Rectal smooth muscle tissue (tissue), 1 donor: ENCODE results near the gene NOL6.

Experiments used
- H3K27ac ChIP-seq: one replicate; pipeline ENCODE4 v1.7.0; 2013; ENCODE audit warnings: low read depth, low read length, inconsistent platforms
- H3K27me3 ChIP-seq: one replicate; pipeline ENCODE4 v1.7.0; 2013; ENCODE audit warnings: low read length; ENCODE audit not compliant: control insufficient read depth, insufficient read depth
- H3K36me3 ChIP-seq: one replicate; pipeline ENCODE4 v1.7.0; 2013; ENCODE audit warnings: low read length; ENCODE audit not compliant: control insufficient read depth, insufficient read depth
- H3K4me1 ChIP-seq: one replicate; pipeline ENCODE4 v1.7.0; 2013; ENCODE audit warnings: low read length; ENCODE audit not compliant: control insufficient read depth, insufficient read depth
- H3K4me3 ChIP-seq: one replicate; pipeline ENCODE4 v1.7.0; 2013; ENCODE audit warnings: low read length
- H3K9ac ChIP-seq: one replicate; pipeline ENCODE4 v1.7.0; 2013; ENCODE audit warnings: low read length

NOL6 gene

DNA sequence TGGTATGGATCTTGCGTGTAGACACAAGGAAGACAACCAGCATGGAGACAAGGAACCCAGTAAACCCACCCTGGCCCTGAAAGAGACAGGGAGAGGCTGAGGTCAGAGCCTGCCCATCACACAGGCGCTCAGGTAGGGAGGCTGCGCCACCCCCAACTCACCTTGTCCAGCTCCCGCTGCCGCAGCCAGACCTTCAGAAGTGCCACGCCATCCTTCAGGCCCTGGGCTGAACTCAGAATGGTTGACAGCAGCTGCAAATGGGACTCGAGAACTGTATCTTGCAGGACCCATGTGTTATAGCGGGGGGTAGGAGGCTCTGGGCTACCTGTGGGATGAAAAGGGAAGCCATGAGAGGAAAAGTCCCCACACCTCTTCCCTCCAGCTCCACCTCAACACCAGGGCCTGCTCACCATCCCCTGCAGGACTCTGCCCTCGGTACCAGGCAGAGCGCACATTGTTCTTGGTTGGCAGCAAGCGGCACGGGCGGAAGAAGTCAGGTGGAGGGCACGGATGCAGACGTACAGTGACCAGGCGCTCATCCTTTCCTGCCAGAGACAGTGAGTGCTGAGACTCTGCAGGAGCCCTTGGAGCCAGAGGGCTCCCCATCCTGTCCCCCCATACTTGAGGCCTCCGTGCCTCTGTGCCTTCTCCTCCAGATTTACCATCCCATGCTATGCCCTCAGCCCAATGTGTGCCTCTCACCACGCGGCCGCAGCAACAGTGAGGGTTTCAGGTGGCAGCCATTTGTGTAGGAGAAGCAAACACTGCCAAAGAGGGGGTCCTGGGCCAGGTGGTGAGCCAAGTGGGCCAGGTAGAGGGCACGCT is 4.7 kb downstream of the NOL6 start:
- Histone ChIP-seq H3K4me3 (no peak overlapping the region), H3K27ac (no peak overlapping the region), H3K9ac (no peak overlapping the region), H3K36me3 (peaks cover 60% of the 10 kb centered on the region), H3K4me1 (peaks cover 7% of the 10 kb centered on the region), H3K27me3 (no peaks in the 10 kb centered on the region)

DNA sequence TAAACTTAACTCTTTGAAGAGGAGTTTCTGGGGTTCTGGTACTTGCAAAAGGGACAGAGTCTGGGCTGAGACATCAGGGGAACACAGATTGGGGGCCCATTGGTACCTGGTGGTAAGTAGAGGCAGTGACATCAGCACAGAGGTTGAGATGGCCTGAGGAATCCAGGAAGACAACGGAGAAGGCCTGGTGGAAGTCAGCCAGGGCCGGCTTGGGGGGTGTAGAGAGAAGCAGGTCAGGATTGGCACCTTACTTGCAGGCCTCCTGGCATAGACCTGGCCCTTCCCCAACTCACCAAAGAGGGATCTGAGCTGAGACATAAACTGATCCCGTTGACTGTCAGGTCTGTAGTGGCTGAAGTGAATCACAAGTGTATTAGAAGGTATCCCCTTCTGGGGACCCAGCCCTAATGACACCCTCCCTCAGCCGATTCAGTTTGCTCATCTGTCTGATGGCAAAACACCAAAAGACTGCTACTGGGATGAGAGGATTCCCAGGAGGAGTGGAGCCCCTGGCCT is 5.5 kb downstream of the NOL6 start:
- H3K27ac ChIP-seq, result no peak overlapping the region
- no peaks in the 10 kb centered on the region for H3K27me3 ChIP-seq
- H3K36me3 ChIP-seq, result peaks cover 63% of the 10 kb centered on the region
- no peak overlapping the region for H3K9ac ChIP-seq
- no peak overlapping the region for H3K4me3 ChIP-seq
- peaks cover 6% of the 10 kb centered on the region for H3K4me1 ChIP-seq

DNA sequence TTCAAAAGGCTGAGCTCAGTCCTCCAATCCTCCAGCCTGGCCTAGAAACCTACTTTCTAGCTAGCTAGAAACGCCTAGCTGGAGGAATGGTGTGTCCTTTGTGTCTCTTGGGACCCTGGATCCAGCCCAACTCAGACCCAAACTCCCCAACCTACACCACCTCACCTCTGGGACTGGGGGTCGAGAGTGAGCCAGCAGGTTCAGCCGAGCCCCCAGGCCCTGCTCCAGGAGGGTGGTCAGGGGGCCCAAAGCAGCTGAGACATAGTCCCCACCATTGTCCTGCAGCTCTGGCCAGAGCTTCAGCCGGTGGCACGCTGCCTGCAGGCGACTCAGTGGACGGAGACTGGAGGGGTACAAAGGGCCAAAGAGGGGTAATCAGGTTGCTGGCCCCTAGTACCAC is 6.2 kb downstream of the NOL6 start:
- Histone ChIP-seq H3K4me3 (no peak overlapping the region), H3K27ac (no peak overlapping the region)

GRCh38 chr9:33466565-33467495 is 6.9 kb downstream of the NOL6 start:
- Histone ChIP-seq H3K27me3 (no peaks in the 10 kb centered on the region), H3K27ac (no peak overlapping the region), H3K36me3 (peaks cover 74% of the 10 kb centered on the region), H3K4me3 (no peak overlapping the region), H3K9ac (no peak overlapping the region), H3K4me1 (no peaks in the 10 kb centered on the region)

More for the DNA sequence above, 6.2 kb downstream of the NOL6 start:
- H3K36me3 ChIP-seq, result peaks cover 71% of the 10 kb centered on the region
- no peak overlapping the region for H3K9ac ChIP-seq
- H3K4me1 ChIP-seq, result peaks cover under 1% of the 10 kb centered on the region
- no peaks in the 10 kb centered on the region for H3K27me3 ChIP-seq

- no peak overlapping the region for H3K9ac ChIP-seq
Observed at GRCh38 chr9:33465596-33466564, 7.8 kb downstream of the NOL6 start.

DNA sequence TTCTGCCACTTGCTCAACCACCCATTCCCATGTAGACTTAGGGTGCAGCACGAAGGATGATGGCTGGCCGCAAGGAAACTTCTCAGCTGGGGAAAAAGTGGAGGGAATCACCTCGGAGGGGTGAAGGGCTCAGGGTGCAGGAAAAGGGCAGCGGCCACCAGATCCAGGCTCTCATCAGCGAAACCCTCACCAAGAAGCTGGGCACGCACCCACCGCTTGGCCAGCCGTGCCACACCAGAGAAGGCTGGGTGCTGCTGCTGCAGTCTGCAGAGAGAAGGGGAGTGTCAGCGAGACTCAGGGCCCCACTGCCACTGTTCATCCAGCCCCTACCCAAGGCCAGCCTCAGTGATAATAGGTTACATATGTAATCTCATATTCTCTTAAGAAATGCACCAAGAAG is 8.6 kb downstream of the NOL6 start:
- H3K9ac ChIP-seq, result no peak overlapping the region
- no peak overlapping the region for H3K4me3 ChIP-seq
- no peaks in the 10 kb centered on the region for H3K27me3 ChIP-seq
- H3K36me3 ChIP-seq, result peaks cover 74% of the 10 kb centered on the region
- H3K4me1 ChIP-seq, result no peaks in the 10 kb centered on the region
- H3K27ac ChIP-seq, result no peak overlapping the region

More at GRCh38 chr9:33465596-33466564, 7.8 kb downstream of the NOL6 start:
- H3K27me3 ChIP-seq, result no peaks in the 10 kb centered on the region
- H3K36me3 ChIP-seq, result peaks cover 75% of the 10 kb centered on the region
- H3K4me3 ChIP-seq, result no peak overlapping the region
- H3K4me1 ChIP-seq, result no peaks in the 10 kb centered on the region
- no peak overlapping the region for H3K27ac ChIP-seq

GRCh38 chr9:33464045-33464636 is 9.6 kb downstream of the NOL6 start:
- Histone ChIP-seq H3K27me3 (no peaks in the 10 kb centered on the region), H3K27ac (no peak overlapping the region), H3K36me3 (peaks cover 65% of the 10 kb centered on the region), H3K4me3 (no peak overlapping the region), H3K9ac (no peak overlapping the region), H3K4me1 (no peaks in the 10 kb centered on the region)

DNA sequence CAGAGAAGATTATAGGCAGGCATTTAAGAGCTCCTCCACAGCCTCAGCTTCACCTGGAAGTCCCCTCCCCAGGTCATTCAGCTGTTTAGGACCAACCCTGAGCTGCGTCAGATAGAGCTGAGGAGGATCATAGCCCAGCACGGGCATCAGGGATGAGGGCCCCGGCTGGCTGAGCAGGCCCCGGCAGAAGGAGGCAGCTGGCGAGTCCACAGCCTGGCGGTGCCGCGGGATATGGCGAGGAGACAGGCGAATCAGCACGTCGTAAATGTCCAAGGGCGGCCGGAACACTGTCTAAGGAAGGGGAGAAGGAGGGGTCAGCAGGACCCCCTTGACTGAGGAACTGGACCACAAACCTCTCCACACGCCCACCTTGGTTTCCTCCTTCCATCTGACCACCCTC is 10.6 kb downstream of the NOL6 start:
- Histone ChIP-seq H3K27ac (no peak overlapping the region), H3K4me1 (no peaks in the 10 kb centered on the region), H3K4me3 (no peak overlapping the region), H3K9ac (no peak overlapping the region), H3K27me3 (no peaks in the 10 kb centered on the region), H3K36me3 (peaks cover 55% of the 10 kb centered on the region)

- H3K4me3 ChIP-seq, result no peak overlapping the region
- H3K27me3 ChIP-seq, result no peaks in the 10 kb centered on the region
- H3K4me1 ChIP-seq, result no peaks in the 10 kb centered on the region
- H3K27ac ChIP-seq, result no peak overlapping the region
- no peak overlapping the region for H3K9ac ChIP-seq
- H3K36me3 ChIP-seq, result peaks cover 40% of the 10 kb centered on the region
Observed at GRCh38 chr9:33461492-33461891, 12.2 kb downstream of the NOL6 start.

GRCh38 chr9:33460854-33461253 is 12.9 kb downstream of the NOL6 start:
- Histone ChIP-seq H3K36me3 (peaks cover 35% of the 10 kb centered on the region), H3K9ac (no peak overlapping the region), H3K4me3 (no peak overlapping the region), H3K27me3 (no peaks in the 10 kb centered on the region), H3K4me1 (no peaks in the 10 kb centered on the region), H3K27ac (no peak overlapping the region)

DNA sequence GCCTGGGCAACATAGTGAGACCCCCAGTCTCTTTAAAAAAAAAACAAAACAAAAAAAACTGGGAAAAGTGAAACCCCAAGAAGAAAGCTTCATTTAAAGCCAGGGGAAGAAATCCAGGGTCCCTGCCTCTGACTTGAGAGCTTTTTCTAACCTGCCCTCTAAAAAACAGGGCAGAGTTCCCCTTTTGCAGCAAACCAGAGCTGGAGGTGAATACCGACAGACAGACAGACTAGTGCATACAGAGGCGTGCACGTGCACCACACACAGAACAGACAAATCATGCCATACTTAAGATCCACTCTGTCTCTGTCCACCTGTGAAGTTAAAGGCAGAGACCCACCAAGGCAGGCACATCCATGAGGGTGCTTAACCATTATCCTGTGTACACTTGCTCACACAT is 14.6 kb downstream of the NOL6 start:
- no peaks in the 10 kb centered on the region for H3K4me1 ChIP-seq
- H3K9ac ChIP-seq, result no peak overlapping the region
- H3K27ac ChIP-seq, result no peak overlapping the region
- H3K4me3 ChIP-seq, result no peak overlapping the region
- peaks cover 20% of the 10 kb centered on the region for H3K36me3 ChIP-seq
- H3K27me3 ChIP-seq, result no peaks in the 10 kb centered on the region
